GM18511 (cell line): ENCODE data around the gene PTER.

Experiments
- ATAC-seq: cut with Tn5 transposase; IDR thresholded peaks from one replicate; pipeline ENCODE4 v1.9.1; 2021; ENCODE audit warnings: mild to moderate bottlenecking, moderate library complexity; ENCODE audit not compliant: unreplicated experiment

The PTER gene

DNA sequence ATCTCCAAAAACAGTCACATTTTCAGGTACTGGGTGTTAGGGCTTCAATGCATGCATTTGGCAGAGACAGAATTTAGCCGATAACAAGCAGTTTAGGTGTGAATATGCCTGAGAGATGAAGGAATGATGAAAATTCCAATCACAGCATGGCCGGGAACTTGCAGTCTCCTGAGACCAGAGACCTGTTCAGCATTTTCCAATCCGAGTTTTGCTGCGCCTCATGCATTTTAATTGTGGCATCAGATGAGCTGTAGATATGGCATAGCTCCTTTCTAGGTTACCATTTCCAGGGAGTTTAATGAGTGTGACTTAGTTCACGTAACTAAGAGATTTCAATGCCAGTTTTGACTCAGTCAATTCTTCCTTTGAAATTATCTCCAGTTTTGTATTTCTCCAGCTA is 99.3 kb downstream of the PTER start:
- no peak for ATAC-seq

DNA sequence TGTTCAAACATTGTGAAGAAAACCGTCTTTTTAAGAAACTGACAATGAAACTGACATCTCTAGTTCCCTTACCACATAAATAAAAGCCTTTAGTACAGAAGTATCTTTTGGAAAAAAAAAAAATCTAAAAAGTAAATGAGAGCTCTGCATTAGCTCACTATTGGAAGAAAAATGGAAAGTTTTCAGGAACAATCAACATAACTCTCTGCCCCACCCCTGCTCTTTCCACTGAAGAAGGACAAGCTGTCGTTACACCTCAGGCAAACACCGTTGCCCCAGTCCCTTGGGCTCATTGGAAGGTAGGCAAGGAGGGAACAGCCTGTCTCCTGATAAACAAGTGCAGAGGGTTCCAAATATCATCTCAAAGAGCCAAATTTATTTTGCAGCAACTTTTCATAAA is 107.3 kb downstream of the PTER start:
- no peak for ATAC-seq

DNA sequence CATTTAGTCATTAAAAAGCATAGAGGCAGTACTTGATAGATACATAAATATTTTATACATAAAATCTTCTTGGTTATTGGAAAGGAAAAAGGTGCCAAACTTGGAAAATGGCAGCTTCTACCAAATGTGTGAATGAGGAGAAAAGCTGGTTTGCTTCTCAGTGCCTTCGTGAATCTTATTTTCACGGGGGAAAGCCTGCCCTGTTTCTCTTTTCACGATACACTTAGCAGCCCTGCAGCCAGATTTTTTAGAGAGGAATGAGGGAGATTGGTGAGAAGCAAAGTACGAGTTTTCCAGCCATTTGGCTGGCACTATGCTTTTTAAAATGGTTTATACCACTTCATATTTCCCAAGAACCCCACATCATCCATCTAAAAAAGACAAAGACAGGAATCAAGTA is 107.8 kb downstream of the PTER start:
- ATAC-seq = no peak

DNA sequence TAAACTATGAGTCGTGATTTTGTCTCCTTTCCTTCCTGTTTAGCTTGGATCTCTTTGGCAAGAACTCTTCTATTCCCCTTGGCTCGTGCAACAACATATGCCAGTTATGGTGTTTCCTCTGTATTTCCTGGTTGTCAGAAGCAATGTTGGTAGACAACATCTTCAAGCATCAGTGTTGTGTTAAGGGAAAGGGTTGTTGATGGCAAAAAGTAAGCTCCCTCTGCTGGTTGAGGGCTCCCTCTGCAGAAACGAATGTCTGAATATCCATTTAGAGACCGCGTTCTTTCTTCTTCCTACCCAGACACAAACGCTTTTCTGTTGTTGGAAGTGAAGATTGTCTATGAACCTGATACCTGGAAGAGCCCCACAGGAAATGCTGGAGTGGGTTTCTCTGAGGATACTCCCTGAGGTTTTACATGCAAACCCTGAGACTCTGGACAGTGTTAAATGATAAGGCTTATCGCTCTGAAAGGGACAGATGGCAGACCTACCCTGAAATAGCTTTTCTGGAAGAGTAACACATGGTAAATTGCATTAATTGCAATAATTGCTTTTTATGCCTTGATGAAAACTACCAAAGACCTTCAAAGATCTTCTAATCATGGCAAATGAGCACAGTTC is 108.4 kb downstream of the PTER start:
- ATAC-seq = peak; percentile 81

DNA sequence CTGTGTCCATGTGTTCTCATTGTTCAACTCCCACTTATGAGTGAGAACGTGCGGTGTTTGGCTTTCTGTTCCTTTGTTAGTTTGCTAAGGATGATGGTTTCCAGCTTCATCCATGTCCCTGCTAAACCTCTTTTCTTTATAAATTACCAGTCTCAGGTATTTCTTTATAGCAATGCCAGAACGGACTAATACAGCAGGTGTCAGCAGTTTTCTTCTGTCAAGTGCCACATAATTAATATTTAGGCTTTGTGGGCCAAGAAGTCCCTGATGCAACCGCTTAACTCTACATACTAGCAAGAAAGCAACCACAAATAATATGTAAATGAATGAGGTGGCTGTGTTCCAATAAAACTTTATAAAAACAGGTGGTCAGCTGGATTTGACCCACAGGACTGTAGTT is 111.2 kb downstream of the PTER start:
- no peak for ATAC-seq

DNA sequence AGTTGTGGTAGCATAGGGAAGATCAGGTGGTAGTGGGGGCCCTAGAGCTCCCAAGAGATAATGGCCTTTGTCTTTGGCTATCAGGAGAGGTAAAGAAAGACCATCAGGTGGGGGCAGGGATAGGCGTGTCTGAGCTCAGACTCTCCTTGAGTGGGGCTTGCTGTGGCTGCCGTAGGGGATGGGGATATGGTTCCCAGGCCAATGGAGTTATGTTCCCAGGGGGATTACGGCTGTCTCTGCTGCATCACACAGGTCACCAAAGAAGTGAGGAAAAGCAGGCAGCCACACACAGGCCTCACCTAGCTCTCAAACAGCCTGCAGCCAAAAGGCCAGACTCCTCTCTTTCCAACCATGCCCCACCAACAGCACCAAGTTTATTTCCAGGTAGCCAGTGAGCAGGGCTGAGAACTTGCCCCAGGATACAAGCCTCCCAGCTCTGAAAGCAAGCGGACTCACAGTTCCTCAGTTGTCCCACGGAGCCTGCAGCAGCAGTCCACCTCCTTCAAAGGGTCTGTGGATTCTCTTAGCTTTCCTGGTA is 122.5 kb downstream of the PTER start:
- ATAC-seq = no peak

DNA sequence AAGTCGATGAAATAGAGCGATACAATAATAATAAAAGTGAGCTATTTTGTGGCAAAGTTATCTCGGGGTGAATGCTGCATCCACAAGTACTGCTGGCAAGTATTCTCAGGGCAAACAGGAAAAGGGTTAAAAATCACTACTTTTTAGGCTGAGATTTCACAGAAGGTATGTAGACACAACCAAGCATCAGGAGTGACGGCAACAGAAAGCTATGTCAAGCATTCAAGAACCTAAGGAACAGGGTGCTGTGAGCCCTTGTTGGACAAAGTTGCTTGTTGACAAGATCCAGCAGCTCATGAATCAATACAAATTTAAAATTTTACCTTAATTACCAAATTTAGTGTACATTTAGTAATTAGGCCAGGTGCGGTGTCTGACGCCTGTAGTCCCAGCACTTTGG is 126.1 kb downstream of the PTER start:
- ATAC-seq = no peak
